Measurements from ENCODE around the gene CHP1. TPM values are rescaled to one million over a fixed set of nuclear protein-coding genes. Genes with fewer than 3 reads are reported as not detected.

Gene CHP1
- total and polyA plus RNA-seq, 4 donors = 73.3 to 167 (median 101) TPM

DNA sequence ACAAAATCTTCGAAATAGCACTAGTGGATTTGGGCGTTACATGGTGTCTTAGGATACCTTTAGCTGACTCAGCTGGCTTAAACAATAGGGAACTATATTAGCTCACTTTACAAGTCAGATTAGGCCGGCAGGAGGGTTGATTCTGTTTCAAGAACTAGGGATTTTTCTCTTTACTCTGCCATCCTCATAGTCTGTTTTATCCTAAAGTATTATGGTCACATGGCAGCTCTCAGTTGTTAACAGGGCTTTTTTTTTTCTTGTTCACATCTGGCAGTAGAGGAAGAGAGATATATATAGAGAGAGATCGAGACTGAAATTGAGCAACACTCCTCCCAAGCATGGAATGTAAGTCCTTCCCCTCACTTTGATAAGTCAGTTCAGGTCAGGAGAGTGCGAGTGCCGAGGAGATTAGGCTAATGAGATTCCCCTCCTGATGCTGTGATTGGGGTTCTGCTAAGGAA, 32.9 kb downstream of the CHP1 start:
- DNase-seq = peak in 1 of 3 donors; percentile 22
- WGBS, 2 donors = 49 to 52% methylated on average over 6 of the region's 6 CpGs
- Histone ChIP-seq H3K9ac (ENCODE audit: insufficient read depth in 1 of 2, low read length in 2 of 2) (no peak overlapping the region), H3K27me3 (ENCODE audit: control insufficient read depth in 3 of 3, insufficient read depth in 3 of 3, low read length in 2 of 3) (no peaks in the 10 kb centered on the region), H3K4me1 (ENCODE audit: control insufficient read depth in 5 of 5, insufficient read depth in 5 of 5, low read length in 5 of 5) (peaks cover 2 to 21% (median 4%) of the 10 kb centered on the region in 5 donors), H3K9me3 (ENCODE audit: control insufficient read depth in 4 of 4, insufficient read depth in 3 of 4, low read length in 3 of 4) (no peaks in the 10 kb centered on the region), H3K4me3 (no peak overlapping the region), H3K27ac (ENCODE audit: low read depth in 1 of 2, low read length in 1 of 2) (peak overlapping the region in 1 of 2 donors; percentile 1), H3K36me3 (ENCODE audit: control insufficient read depth in 4 of 4, insufficient read depth in 4 of 4, low read length in 4 of 4) (peaks cover 5 to 20% (median 8%) of the 10 kb centered on the region in 4 donors)
- TF ChIP-seq, protein P1, sequence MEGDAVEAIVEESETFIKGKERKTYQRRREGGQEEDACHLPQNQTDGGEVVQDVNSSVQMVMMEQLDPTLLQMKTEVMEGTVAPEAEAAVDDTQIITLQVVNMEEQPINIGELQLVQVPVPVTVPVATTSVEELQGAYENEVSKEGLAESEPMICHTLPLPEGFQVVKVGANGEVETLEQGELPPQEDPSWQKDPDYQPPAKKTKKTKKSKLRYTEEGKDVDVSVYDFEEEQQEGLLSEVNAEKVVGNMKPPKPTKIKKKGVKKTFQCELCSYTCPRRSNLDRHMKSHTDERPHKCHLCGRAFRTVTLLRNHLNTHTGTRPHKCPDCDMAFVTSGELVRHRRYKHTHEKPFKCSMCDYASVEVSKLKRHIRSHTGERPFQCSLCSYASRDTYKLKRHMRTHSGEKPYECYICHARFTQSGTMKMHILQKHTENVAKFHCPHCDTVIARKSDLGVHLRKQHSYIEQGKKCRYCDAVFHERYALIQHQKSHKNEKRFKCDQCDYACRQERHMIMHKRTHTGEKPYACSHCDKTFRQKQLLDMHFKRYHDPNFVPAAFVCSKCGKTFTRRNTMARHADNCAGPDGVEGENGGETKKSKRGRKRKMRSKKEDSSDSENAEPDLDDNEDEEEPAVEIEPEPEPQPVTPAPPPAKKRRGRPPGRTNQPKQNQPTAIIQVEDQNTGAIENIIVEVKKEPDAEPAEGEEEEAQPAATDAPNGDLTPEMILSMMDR (IDR thresholded peaks at IDR 0.05; ENCODE audit: control extremely low read depth, extremely low read depth) = no peak
- peak; percentile 41 for ATAC-seq (ENCODE audit: insufficient read depth, low FRiP score)

DNA sequence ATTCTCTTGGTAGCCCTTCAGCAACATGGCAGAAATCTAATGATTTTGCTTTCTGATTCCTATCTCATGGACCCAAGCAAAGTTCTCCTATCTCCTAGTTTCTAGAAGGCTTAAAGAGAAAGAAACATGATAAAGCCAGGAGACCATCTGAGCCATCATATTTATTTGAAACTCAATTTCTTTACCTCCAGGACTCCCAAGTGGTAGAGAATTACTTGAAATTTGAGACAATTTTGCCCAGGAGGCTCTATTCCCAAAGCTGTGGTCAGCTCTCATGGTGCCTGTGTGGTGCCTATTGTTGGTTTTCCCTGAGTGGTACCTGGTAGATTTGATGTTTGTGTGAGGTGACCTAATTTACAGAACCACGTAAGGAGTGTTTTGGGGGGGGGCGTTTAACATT, 38.8 kb downstream of the CHP1 start:
- H3K4me1 ChIP-seq (ENCODE audit: control insufficient read depth in 5 of 5, insufficient read depth in 5 of 5, low read length in 5 of 5) = no peaks in the 10 kb centered on the region
- H3K27ac ChIP-seq (ENCODE audit: low read depth in 1 of 2, low read length in 1 of 2) = no peak overlapping the region
- no peak overlapping the region for H3K4me3 ChIP-seq
- no peak for DNase-seq
- H3K36me3 ChIP-seq (ENCODE audit: control insufficient read depth in 4 of 4, insufficient read depth in 4 of 4, low read length in 4 of 4) = peaks cover 0 to 17% (median 14%) of the 10 kb centered on the region in 4 donors
- no peak for ATAC-seq (ENCODE audit: insufficient read depth, low FRiP score)
- no peaks in the 10 kb centered on the region for H3K27me3 ChIP-seq (ENCODE audit: control insufficient read depth in 3 of 3, insufficient read depth in 3 of 3, low read length in 2 of 3)
- TF ChIP-seq, protein P1 (IDR thresholded peaks at IDR 0.05; ENCODE audit: control extremely low read depth, extremely low read depth) = no peak
- no peaks in the 10 kb centered on the region for H3K9me3 ChIP-seq (ENCODE audit: control insufficient read depth in 4 of 4, insufficient read depth in 3 of 4, low read length in 3 of 4)
- 97% methylated on average over 2 of the region's 2 CpGs for WGBS, 2 donors
- H3K9ac ChIP-seq (ENCODE audit: insufficient read depth in 1 of 2, low read length in 2 of 2) = no peak overlapping the region

DNA sequence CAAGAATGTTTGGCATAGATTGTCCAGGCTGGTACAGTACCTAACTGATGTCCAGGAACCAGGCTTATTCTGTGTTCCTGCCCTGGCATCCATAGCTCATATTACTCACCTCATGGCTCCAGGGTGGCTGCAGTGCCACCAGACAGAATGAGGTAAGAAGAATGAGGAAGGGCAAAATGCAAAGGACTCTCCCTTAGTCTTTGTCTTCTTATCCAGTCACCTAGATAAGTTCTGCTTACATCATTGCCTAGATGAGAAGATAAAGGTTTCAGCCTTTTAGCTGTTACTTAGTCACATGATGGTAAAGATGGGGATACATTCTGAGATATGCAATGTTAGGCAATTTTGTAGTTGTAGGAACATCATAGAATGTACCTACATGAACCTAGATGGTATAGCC, 45.8 kb downstream of the CHP1 start:
- peaks cover 0 to 29% (median 15%) of the 10 kb centered on the region in 4 donors for H3K36me3 ChIP-seq (ENCODE audit: control insufficient read depth in 4 of 4, insufficient read depth in 4 of 4, low read length in 4 of 4)
- TF ChIP-seq, protein P1 (IDR thresholded peaks at IDR 0.05; ENCODE audit: control extremely low read depth, extremely low read depth) = no peak
- H3K4me1 ChIP-seq (ENCODE audit: control insufficient read depth in 5 of 5, insufficient read depth in 5 of 5, low read length in 5 of 5) = no peaks in the 10 kb centered on the region
- no peak overlapping the region for H3K9ac ChIP-seq (ENCODE audit: insufficient read depth in 1 of 2, low read length in 2 of 2)
- H3K9me3 ChIP-seq (ENCODE audit: control insufficient read depth in 4 of 4, insufficient read depth in 3 of 4, low read length in 3 of 4) = no peaks in the 10 kb centered on the region
- ATAC-seq (ENCODE audit: insufficient read depth, low FRiP score) = no peak
- no peak for DNase-seq
- peak overlapping the region in 1 of 2 donors; percentile 31 for H3K27ac ChIP-seq (ENCODE audit: low read depth in 1 of 2, low read length in 1 of 2)
- no peak overlapping the region for H3K4me3 ChIP-seq
- H3K27me3 ChIP-seq (ENCODE audit: control insufficient read depth in 3 of 3, insufficient read depth in 3 of 3, low read length in 2 of 3) = no peaks in the 10 kb centered on the region

DNA sequence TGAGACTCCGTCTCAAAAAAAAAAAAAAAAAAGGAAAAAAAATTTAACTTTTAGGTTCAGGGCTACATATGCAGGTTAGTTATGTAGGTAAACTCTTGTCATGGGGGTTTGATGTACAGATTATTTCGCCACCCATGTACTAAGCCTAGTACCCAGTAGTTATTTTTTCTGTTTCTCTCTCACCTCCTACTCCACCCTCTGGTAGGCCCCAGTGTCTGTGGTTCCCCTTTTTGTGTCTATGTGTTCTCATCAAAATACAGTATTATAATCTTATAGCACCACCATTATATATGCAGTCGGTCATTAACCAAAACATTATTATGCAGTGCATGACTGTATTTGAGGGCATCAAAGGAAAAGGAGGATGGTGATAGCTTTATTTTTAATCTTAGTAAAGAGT, 47.3 kb downstream of the CHP1 start:
- no peak for ATAC-seq (ENCODE audit: insufficient read depth, low FRiP score)
- peaks cover 0 to 24% (median 14%) of the 10 kb centered on the region in 4 donors for H3K36me3 ChIP-seq (ENCODE audit: control insufficient read depth in 4 of 4, insufficient read depth in 4 of 4, low read length in 4 of 4)
- H3K4me1 ChIP-seq (ENCODE audit: control insufficient read depth in 5 of 5, insufficient read depth in 5 of 5, low read length in 5 of 5) = peaks cover 0 to 4% (median 0%) of the 10 kb centered on the region in 5 donors

More for the DNA sequence above, 47.3 kb downstream of the CHP1 start:
- Histone ChIP-seq H3K27me3 (ENCODE audit: control insufficient read depth in 3 of 3, insufficient read depth in 3 of 3, low read length in 2 of 3) (no peaks in the 10 kb centered on the region), H3K4me3 (no peak overlapping the region), H3K9ac (ENCODE audit: insufficient read depth in 1 of 2, low read length in 2 of 2) (no peak overlapping the region), H3K27ac (ENCODE audit: low read depth in 1 of 2, low read length in 1 of 2) (no peak overlapping the region), H3K9me3 (ENCODE audit: control insufficient read depth in 4 of 4, insufficient read depth in 3 of 4, low read length in 3 of 4) (no peaks in the 10 kb centered on the region)
- TF ChIP-seq, protein P1 (IDR thresholded peaks at IDR 0.05; ENCODE audit: control extremely low read depth, extremely low read depth) = no peak
- DNase-seq = no peak
- WGBS, 2 donors = 88 to 92% methylated on average over 3 of the region's 3 CpGs
